Large intestine (tissue), 3 donors: Measurements from ENCODE around the gene PAK5. TPM values are rescaled to one million over a fixed set of nuclear protein-coding genes. Genes with fewer than 3 reads are reported as not detected.

ENCODE experiments used
- DNase-seq, 2 donors: peaks; one replicate each; pipeline versions ENCODE4 v3.0.0 to v3.0.0-alpha.2; 2013
- H3K27ac ChIP-seq: one replicate; pipeline ENCODE4 v1.5.1; 2013; ENCODE audit warnings: low read length
- H3K27me3 ChIP-seq: 2 replicates; pipeline ENCODE4 v1.6.1; 2013; ENCODE audit warnings: low read length; ENCODE audit not compliant: control insufficient read depth, insufficient read depth
- H3K36me3 ChIP-seq: 2 replicates; pipeline ENCODE4 v1.6.1; 2013; ENCODE audit warnings: low read length; ENCODE audit not compliant: control insufficient read depth, insufficient read depth
- H3K4me1 ChIP-seq: one replicate; pipeline ENCODE4 v1.6.1; 2013; ENCODE audit warnings: low read length; ENCODE audit not compliant: control insufficient read depth, insufficient read depth
- H3K4me3 ChIP-seq: one replicate; pipeline ENCODE4 v1.5.1; 2013; ENCODE audit warnings: low read length
- H3K9me3 ChIP-seq: one replicate; pipeline ENCODE4 v1.6.1; 2013; ENCODE audit warnings: mild to moderate bottlenecking, low read depth, low read length, moderate library complexity; ENCODE audit not compliant: control insufficient read depth
- WGBS: methylation state at CpG from one replicate; pipeline ENCODE4 v1.1.5; 2013; ENCODE audit warnings: low lambda C conversion rate; ENCODE audit not compliant: insufficient coverage; 5-methylcytosine and 5-hydroxymethylcytosine counted together
- polyA plus RNA-seq: library from polyadenylated mRNA; unstranded; fragments of 120-200 nt; gene quantifications from one replicate; pipeline ENCODE4 v1.2.1, GENCODE V29; 2013

The PAK5 gene
- polyA plus RNA-seq, 1 donor, result 1.6 TPM

DNA sequence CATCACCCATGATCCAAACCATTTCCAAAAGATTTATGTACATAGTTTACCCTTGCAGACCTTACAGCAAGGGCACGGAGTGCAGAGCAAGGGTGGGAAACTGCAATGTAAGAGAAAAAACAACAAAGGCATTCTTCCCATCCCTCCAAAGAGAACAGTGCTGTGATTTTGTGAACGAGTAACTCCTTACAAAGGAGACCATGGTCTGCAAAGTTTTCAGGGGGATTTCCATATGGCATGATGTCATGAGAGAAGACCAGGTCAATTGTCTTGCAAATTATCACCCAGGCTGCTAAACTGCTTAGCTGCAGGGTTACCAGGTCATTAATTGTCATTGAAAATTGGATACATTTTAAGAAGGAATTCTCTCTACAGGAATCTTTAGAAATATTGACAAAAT lies 266.2 kb downstream of the PAK5 start:
- WGBS, result no CpG with 5 or more reads among the region's 2 CpGs
- Histone ChIP-seq H3K27ac (no peak overlapping the region), H3K36me3 (no peaks in the 10 kb centered on the region), H3K9me3 (no peaks in the 10 kb centered on the region), H3K27me3 (peaks cover 12% of the 10 kb centered on the region), H3K4me3 (no peak overlapping the region), H3K4me1 (no peaks in the 10 kb centered on the region)
- no peak for DNase-seq

DNA sequence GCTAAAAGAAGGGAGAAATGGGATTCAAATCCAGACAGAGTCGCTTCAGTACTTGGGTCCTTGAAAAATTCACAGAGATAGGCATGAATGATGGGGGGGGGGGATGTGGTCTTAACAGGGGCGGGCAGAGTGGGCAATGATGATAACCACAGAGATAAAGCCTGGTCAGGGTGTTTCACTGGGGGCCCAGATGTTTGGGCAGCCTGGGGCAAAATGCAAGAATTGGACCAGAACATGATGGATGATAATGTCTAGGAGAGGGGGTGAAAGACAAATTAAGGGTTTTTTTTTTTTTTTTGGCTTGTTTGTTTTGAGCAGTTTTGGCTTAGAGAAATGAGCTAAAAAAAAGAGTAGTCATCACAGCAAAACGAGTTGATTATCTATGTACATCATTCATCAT lies 267.1 kb downstream of the PAK5 start:
- WGBS, result no CpG with 5 or more reads among the region's 3 CpGs
- Histone ChIP-seq H3K4me1 (no peaks in the 10 kb centered on the region), H3K27ac (no peak overlapping the region), H3K9me3 (no peaks in the 10 kb centered on the region), H3K4me3 (no peak overlapping the region), H3K27me3 (peaks cover 11% of the 10 kb centered on the region), H3K36me3 (no peaks in the 10 kb centered on the region)
- no peak for DNase-seq

DNA sequence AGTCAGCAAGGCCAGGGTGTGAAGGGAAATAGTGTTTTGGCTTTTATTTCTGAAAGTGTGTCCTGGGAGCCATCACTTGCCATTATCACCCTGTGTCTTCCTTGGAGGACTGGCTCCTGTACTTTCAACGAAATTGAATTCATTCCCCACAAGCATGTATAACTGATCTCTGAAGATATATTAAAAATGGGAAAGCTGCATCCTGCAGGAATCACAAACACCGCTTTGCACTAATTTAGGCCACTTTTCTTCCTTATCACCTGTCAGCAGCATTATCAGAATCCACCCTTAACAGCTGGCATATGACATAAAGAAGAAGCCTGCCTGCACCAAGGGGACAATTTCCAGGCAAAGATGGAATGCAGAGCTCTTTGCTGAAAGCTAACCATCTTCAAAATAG lies 268.3 kb downstream of the PAK5 start:
- Histone ChIP-seq H3K27me3 (peaks cover 10% of the 10 kb centered on the region), H3K9me3 (no peaks in the 10 kb centered on the region), H3K4me1 (no peaks in the 10 kb centered on the region), H3K36me3 (no peaks in the 10 kb centered on the region), H3K4me3 (no peak overlapping the region), H3K27ac (no peak overlapping the region)
- no peak for DNase-seq
- no CpG with 5 or more reads among the region's 2 CpGs for WGBS

DNA sequence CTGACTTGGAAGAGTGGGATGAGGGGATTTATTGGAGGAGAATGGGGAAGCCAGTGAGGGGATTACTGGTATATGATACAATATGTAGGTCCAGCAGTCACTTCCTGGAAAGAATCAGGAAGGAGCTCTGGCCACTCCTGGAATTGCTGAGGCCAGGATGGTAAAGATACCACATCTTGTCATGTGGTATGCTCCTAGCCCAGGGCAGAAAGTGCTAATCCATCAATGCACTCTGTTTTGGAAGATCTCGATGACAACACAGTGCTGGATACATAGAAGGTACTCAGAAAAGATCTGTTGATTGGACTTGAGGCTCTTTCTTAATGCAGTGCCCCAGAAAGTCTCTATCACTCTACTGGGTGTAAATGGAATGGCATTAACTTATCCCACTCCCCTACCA lies 271.9 kb downstream of the PAK5 start:
- no CpG with 5 or more reads among the region's 1 CpG for WGBS
- no peaks in the 10 kb centered on the region for H3K9me3 ChIP-seq
- no peaks in the 10 kb centered on the region for H3K4me1 ChIP-seq
- H3K27ac ChIP-seq, result no peak overlapping the region
- H3K36me3 ChIP-seq, result no peaks in the 10 kb centered on the region
- peaks cover 4% of the 10 kb centered on the region for H3K27me3 ChIP-seq
- no peak for DNase-seq
- no peak overlapping the region for H3K4me3 ChIP-seq

DNA sequence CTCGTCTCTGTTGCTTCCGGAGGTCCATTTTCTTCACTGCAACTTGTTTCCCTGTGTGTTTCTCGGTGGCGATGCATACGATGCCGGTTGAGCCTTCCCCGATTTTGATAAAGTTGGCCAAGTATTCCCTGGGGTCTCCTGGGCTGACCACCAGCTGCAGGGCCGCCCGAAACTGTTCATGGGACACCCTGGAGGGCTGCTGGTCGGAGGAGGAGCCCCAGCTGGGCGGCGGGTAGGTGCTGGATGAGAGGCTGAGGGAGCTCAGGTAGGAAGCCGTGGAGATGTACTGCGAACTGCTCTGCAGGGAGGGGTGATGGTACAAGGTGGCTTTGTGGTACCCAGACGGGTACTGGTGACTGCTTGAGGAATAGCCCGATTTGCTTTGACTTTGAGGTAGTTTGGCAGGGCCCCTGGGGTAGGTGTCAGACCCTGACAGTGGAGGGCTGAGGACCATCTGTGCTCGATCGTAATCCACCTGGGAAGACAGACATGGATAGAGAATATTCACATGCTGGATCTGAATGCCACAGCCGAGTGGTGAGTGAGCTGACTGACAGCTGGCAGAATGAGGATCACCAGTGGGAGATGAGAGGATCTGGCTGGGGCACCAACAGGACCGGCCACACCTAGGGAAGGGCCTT lies 272.8 kb downstream of the PAK5 start:
- WGBS, result 83% methylated on average over 1 of the region's 20 CpGs

DNA sequence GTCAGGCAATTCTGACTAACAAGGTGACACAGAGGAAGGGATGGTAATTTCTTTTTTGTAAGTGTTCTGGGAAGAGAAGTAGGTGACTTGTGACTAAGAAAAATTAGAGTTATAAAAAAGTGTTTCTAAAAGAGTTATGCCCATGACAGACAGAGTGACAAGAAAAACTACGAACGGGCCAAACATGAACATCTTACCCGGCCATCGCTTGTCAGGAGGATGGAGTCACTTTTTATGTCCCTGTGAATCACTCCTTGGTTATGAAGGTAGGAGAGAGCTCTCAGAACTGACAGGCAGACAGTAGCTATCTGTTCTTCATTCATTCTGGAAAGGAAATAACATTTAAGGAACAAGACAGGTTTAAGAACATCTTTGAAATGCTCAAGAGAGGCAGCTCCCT lies 281.5 kb downstream of the PAK5 start:
- Histone ChIP-seq H3K27ac (no peak overlapping the region), H3K9me3 (no peaks in the 10 kb centered on the region), H3K27me3 (no peaks in the 10 kb centered on the region), H3K36me3 (no peaks in the 10 kb centered on the region), H3K4me3 (no peak overlapping the region), H3K4me1 (no peaks in the 10 kb centered on the region)
- 100% methylated on average over 2 of the region's 4 CpGs for WGBS
- DNase-seq, result no peak

More for the DNA sequence above, 272.8 kb downstream of the PAK5 start:
- no peaks in the 10 kb centered on the region for H3K36me3 ChIP-seq
- DNase-seq, result no peak
- no peaks in the 10 kb centered on the region for H3K4me1 ChIP-seq
- H3K4me3 ChIP-seq, result no peak overlapping the region
- no peak overlapping the region for H3K27ac ChIP-seq
- H3K9me3 ChIP-seq, result no peaks in the 10 kb centered on the region
- peaks cover 4% of the 10 kb centered on the region for H3K27me3 ChIP-seq

DNA sequence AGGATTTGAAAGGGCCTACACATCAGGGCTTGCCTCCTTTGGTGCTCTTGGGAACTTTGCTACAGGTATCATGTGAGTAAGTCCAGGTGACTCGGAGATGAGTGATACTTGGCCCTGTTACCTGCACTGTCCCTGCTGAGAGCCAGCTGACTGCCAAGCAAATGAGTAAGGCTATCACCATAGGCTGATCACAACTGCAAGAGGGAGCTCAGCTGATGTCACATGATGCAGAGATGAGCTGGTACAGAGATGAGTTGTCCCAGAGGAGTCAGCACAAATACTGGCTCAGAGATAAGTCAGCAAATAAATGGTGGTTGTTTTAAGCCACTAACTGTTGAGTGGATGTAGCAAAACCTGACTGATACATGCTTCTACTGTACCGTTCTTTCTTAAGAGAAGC lies 283.1 kb downstream of the PAK5 start:
- Histone ChIP-seq H3K27ac (no peak overlapping the region), H3K36me3 (no peaks in the 10 kb centered on the region), H3K27me3 (no peaks in the 10 kb centered on the region), H3K9me3 (no peaks in the 10 kb centered on the region), H3K4me1 (no peaks in the 10 kb centered on the region), H3K4me3 (no peak overlapping the region)
- no CpG with 5 or more reads among the region's 2 CpGs for WGBS
- peak; percentile 14 to 33 for DNase-seq

DNA sequence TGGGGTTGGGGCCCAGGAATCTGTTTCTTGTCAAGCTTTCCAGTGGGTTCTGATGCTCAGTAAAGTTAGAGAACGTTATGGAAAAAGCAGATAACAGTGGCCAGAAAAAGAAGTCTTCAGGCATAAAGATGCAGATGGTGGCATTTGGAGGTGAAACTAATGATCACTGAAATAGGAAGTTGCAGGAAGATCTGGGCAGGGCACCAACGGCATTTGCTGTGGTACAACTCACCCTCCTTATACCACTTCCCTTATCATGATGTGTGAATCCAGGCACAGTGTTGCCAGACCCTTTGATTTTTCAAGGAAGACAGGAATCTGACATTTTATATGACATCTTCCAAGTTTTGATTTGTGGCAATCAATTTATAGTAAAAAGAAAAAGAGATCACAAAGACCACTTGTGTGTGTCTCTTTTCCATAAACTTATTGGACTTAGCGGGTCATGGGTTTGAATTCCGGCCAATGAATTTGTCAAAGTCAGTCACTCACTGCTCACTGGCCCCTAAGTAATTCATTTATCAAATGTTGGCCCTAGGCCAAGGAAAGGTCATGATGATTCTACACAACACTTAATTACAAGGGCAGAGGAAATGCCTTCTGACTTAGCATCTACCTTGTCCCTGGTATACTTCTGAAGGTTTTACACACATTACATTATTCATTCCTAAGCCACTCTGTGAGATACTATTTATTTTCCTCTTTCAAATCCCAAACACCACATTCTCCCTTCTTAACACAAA lies 286.9 kb downstream of the PAK5 start:
- Histone ChIP-seq H3K4me1 (no peaks in the 10 kb centered on the region), H3K9me3 (no peaks in the 10 kb centered on the region), H3K27ac (no peak overlapping the region), H3K36me3 (no peaks in the 10 kb centered on the region), H3K4me3 (no peak overlapping the region), H3K27me3 (no peaks in the 10 kb centered on the region)
- no CpG with 5 or more reads among the region's 4 CpGs for WGBS
- no peak for DNase-seq

DNA sequence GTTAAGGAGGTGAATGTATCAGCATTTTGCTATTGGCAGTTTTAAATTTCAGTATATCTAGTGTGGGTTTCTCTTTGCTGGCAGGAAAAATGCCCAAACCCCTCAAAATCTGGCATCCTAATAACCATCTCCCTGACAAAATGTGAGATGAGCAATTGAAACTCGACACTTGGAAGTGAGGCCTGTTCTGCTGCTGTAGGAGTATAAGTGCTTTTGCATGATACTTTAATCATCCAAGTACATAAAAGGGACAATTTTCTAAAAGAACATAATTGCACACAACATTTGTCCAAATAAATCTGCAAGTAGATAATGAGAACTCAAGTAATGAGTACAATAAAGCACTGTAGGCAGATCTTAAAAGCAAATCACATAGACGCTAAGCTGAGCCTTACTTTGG lies 288.0 kb downstream of the PAK5 start:
- Histone ChIP-seq H3K9me3 (no peaks in the 10 kb centered on the region), H3K4me1 (no peaks in the 10 kb centered on the region)
- WGBS, result no CpG with 5 or more reads among the region's 2 CpGs

DNA sequence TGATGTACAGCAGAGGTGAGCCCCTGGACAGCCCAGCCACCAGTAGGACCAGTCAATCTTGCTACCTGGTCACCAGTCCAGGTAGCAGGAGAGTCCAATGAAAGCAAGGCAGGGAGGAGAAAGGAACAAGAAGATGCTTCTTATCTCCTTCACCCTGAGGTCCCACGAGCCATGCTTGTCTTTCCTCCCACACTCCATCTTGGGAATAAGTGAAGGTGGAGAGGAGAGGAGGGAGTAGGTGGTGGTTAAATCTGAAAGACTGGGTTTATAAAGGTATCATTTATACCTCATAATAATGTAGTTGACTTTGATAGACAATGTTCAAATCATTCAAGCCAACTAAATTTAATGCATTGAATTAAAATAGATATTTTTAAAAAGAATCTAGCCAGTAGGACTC lies 288.6 kb downstream of the PAK5 start:
- 80% methylated on average over 1 of the region's 1 CpG for WGBS
- Histone ChIP-seq H3K9me3 (no peaks in the 10 kb centered on the region), H3K36me3 (no peaks in the 10 kb centered on the region), H3K4me1 (no peaks in the 10 kb centered on the region), H3K27me3 (no peaks in the 10 kb centered on the region), H3K27ac (no peak overlapping the region), H3K4me3 (no peak overlapping the region)
- DNase-seq, result no peak

More for the DNA sequence above, 288.0 kb downstream of the PAK5 start:
- no peak overlapping the region for H3K4me3 ChIP-seq
- no peaks in the 10 kb centered on the region for H3K27me3 ChIP-seq
- no peaks in the 10 kb centered on the region for H3K36me3 ChIP-seq
- H3K27ac ChIP-seq, result no peak overlapping the region
- no peak for DNase-seq

DNA sequence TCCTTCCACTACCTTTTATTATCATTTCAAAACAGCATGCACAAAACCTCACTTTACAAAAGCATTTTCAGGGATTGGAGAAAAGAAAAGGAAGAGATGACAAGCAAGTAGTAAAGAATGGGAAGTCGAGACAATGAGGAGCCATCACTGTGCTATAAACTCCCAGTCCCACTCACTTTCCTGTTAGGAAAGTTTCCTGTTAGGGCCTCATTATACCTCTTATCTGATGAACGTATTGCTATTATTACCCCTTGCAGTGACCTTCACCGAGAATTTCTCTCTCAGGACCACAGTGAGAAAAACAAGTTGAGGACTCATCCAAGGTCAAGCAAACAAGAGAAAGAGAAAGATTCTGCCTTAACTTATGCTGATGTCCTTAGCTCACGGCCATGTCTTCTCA lies 295.7 kb downstream of the PAK5 start:
- Histone ChIP-seq H3K27me3 (no peaks in the 10 kb centered on the region), H3K36me3 (no peaks in the 10 kb centered on the region), H3K4me1 (no peaks in the 10 kb centered on the region), H3K9me3 (no peaks in the 10 kb centered on the region), H3K4me3 (no peak overlapping the region), H3K27ac (no peak overlapping the region)
- no CpG with 5 or more reads among the region's 4 CpGs for WGBS
- DNase-seq, result no peak
